Esophagus muscularis mucosa (tissue), 4 donors: ENCODE data around the gene CTXN1. TPM values are rescaled to one million over a fixed set of nuclear protein-coding genes. Genes with fewer than 3 reads are reported as not detected.

Source experiments
- DNase-seq: peaks from one replicate; pipeline ENCODE4 v3.0.0-alpha.2; 2017; ENCODE audit errors: extremely low spot score
- H3K27ac ChIP-seq, 4 donors: fragments of 200-600 bp; sonication (generic); replicated peaks in 1 of 4; 1 replicate in 3 of 4; 2 replicates in 1 of 4; pipeline ENCODE4 v1.5.1; 2016 to 2019; ENCODE audit warnings: mild to moderate bottlenecking in 1 of 4
- H3K27me3 ChIP-seq, 4 donors: fragments of 200-600 bp; sonication (generic); one replicate each; pipeline versions ENCODE4 v1.5.1 to v1.6.0; 2016 to 2019
- H3K36me3 ChIP-seq, 4 donors: fragments of 200-600 bp; sonication (generic); one replicate each; pipeline ENCODE4 v1.5.1; 2016 to 2019
- H3K4me1 ChIP-seq, 4 donors: fragments of 200-600 bp; sonication (generic); one replicate each; pipeline ENCODE4 v1.5.1; 2016 to 2019
- H3K4me3 ChIP-seq, 4 donors: fragments of 200-600 bp; sonication (generic); 1 replicate in 2 of 4; 2 replicates in 2 of 4; pipeline ENCODE4 v1.5.1; 2016 to 2019; ENCODE audit warnings: mild to moderate bottlenecking in 4 of 4, moderate library complexity in 1 of 4
- H3K9me3 ChIP-seq, 4 donors: fragments of 200-600 bp; sonication (generic); 1 replicate in 3 of 4; 2 replicates in 1 of 4; pipeline ENCODE4 v1.5.1; 2016 to 2019
- CTCF ChIP-seq, 3 experiments: fragments of 200-600 bp in 2 of 3; fragments of 450-650 bp in 1 of 3; sonication (generic) in 2 of 3; IDR thresholded peaks; one replicate each; pipeline ENCODE4 v1.5.1; 2017 to 2019; ENCODE audit warnings: antibody characterized with exemption in 3 of 3, mild to moderate bottlenecking in 2 of 3, moderate library complexity in 1 of 3
- EP300 ChIP-seq: sonication (generic); formaldehyde crosslinking; IDR thresholded peaks from one replicate; pipeline ENCODE4 v1.6.1; 2017; ENCODE audit warnings: antibody characterized with exemption
- POLR2A ChIP-seq: fragments of 450-650 bp; IDR thresholded peaks from one replicate; pipeline ENCODE4 v1.6.1; 2017; ENCODE audit warnings: antibody characterized with exemption, moderate library complexity, mild to moderate bottlenecking, low read depth
- POLR2AphosphoS5 ChIP-seq, 2 donors: sonication (generic); formaldehyde crosslinking; IDR thresholded peaks; one replicate each; pipeline ENCODE4 v1.6.1; 2017; ENCODE audit warnings: antibody characterized with exemption in 2 of 2
- WGBS: methylation state at CpG from one replicate; pipeline ENCODE4 v1.1.5; 2018; 5-methylcytosine and 5-hydroxymethylcytosine counted together
- intact Hi-C: fragments of 100-400 bp; cut with DNase I; formaldehyde crosslinking; loops from one replicate; pipeline ENCODE4 v1.15.1; 2023
- total RNA-seq, 4 donors: library from RNA; depleted of rRNA; stranded (reverse); fragments of >200 nt; gene quantifications; one replicate each; pipeline versions ENCODE4 v1.1.0 to v1.2.1, GENCODE V29; 2016

CTXN1 gene
- total RNA-seq, 4 donors from 2014 or later, result 28.7 to 59.4 (median 49.2) TPM

GRCh38 chr19:7926727-7927604, 1.0 kb upstream of the CTXN1 start:
- WGBS, result 46% methylated on average over 10 of the region's 32 CpGs
- H3K27ac ChIP-seq, result peak overlapping the region; percentile 91 to 96 (median 94)
- no peak for TF ChIP-seq POLR2AphosphoS5 (IDR thresholded peaks at IDR 0.05)
- no peak for TF ChIP-seq CTCF (IDR thresholded peaks at IDR 0.05)
- TF ChIP-seq POLR2A, result no peak
- no peak for TF ChIP-seq EP300
- no peaks in the 10 kb centered on the region for H3K9me3 ChIP-seq
- H3K4me1 ChIP-seq, result peaks cover 52 to 100% (median 96%) of the 10 kb centered on the region in 4 donors
- H3K4me3 ChIP-seq, result peak overlapping the region; percentile 68 to 81 (median 71)
- H3K27me3 ChIP-seq, result no peaks in the 10 kb centered on the region
- peaks cover 15 to 38% (median 30%) of the 10 kb centered on the region in 4 donors for H3K36me3 ChIP-seq
- DNase-seq, result no peak
- intact Hi-C loops, result no loop called here

DNA sequence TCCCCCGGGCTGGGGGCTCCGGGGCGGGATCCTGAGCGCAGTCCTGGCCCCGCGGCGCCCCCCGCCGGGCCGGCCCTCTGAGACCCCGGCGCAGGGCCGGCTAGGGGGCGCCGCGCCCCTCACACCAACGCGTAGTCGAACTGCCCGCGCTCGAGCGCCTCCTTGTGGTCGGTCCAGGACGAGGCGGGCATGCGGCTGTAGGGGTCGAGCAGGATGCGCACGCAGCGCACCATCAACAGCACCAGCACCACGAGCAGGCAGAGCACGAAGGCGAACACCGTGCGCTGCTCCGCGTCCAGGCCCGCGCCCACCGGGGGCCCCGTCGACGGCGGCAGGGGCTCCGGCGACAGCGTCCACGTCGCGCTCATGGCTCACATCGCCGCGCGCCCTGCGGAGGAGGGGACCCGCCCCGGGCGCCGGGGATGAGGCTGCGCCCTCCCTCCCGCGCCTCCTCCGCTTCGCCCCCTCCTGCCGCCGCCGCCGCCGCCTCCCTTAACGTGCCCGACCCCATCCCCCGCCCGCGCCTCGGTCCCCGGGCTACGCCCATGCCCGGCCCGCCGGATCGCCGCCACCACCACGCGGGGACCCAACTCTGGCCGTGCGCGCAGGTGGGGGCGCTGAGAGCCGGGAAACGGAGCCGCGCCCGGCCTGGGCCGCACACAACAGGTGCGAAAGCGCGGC, 624 bp downstream of the CTXN1 start:
- no peak for DNase-seq
- H3K9me3 ChIP-seq, result no peaks in the 10 kb centered on the region
- H3K4me3 ChIP-seq, result peak overlapping the region; percentile 68 to 81 (median 71)
- peaks cover 9 to 27% (median 19%) of the 10 kb centered on the region in 4 donors for H3K36me3 ChIP-seq
- H3K27ac ChIP-seq, result peak overlapping the region; percentile 91 to 96 (median 94)
- H3K4me1 ChIP-seq, result peaks cover 60 to 95% (median 90%) of the 10 kb centered on the region in 4 donors
- intact Hi-C loops, result no loop called here
- no peak for TF ChIP-seq POLR2A
- TF ChIP-seq POLR2AphosphoS5 (IDR thresholded peaks at IDR 0.05), result peak; percentile 56 to 70
- TF ChIP-seq CTCF (IDR thresholded peaks at IDR 0.05), result peak; percentile 81 to 99 (median 90)
- H3K27me3 ChIP-seq, result no peaks in the 10 kb centered on the region
- 1% methylated on average over 21 of the region's 98 CpGs for WGBS

- peak overlapping the region; percentile 68 to 81 (median 71) for H3K4me3 ChIP-seq
- TF ChIP-seq CTCF (IDR thresholded peaks at IDR 0.05), result no peak
- TF ChIP-seq POLR2AphosphoS5 (IDR thresholded peaks at IDR 0.05), result no peak
- no peak for TF ChIP-seq EP300
- TF ChIP-seq POLR2A, result no peak
- peaks cover 9 to 23% (median 18%) of the 10 kb centered on the region in 4 donors for H3K36me3 ChIP-seq
- 31% methylated on average over 22 of the region's 34 CpGs for WGBS
- intact Hi-C loops, result no loop called here
- H3K9me3 ChIP-seq, result no peaks in the 10 kb centered on the region
- peaks cover 56 to 93% (median 88%) of the 10 kb centered on the region in 4 donors for H3K4me1 ChIP-seq
- peaks cover 0 to 1% (median 0%) of the 10 kb centered on the region in 4 donors for H3K27me3 ChIP-seq
- H3K27ac ChIP-seq, result peak overlapping the region; percentile 91 to 96 (median 94)
- DNase-seq, result no peak
Measured at GRCh38 chr19:7924651-7925170, 1.2 kb downstream of the CTXN1 start.

DNA sequence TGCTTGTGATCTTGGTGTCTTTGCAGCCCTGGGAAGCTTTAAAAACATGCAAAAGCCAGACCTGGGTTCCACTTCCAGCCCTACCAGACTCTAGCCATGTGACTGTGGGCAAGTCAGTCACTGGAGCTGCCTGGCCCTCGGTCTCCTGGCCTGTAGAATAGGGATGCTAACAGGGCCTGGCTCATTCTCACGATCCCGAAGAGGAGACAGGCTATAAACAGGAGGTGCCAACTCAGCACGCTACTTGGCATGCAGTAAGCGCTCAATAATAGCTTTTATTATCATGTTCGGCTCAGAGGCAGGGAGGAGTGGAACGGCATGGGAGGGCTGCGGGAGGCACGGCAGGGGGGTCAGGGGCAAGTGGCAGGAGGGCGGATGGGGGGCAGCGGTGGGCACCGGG, 1.7 kb downstream of the CTXN1 start:
- peak overlapping the region; percentile 68 to 81 (median 71) for H3K4me3 ChIP-seq
- TF ChIP-seq CTCF (IDR thresholded peaks at IDR 0.05) (no peak), POLR2AphosphoS5 (IDR thresholded peaks at IDR 0.05) (no peak)
- H3K9me3 ChIP-seq, result no peaks in the 10 kb centered on the region
- peak overlapping the region; percentile 91 to 96 (median 94) for H3K27ac ChIP-seq
- H3K4me1 ChIP-seq, result peaks cover 51 to 93% (median 88%) of the 10 kb centered on the region in 4 donors
- peaks cover 0 to 6% (median 0%) of the 10 kb centered on the region in 4 donors for H3K27me3 ChIP-seq
- peaks cover 9 to 23% (median 18%) of the 10 kb centered on the region in 4 donors for H3K36me3 ChIP-seq
- WGBS, result 52% methylated on average over 12 of the region's 12 CpGs
- no peak for DNase-seq
- intact Hi-C loops, result no loop called here
